Urinary bladder (tissue), 4 donors: ENCODE measurements around the gene UNC5CL. TPM values are rescaled to one million over a fixed set of nuclear protein-coding genes. Genes with fewer than 3 reads are reported as not detected.
A peak's percentile ranks its signal among the peaks of the same experiment; 100 is the strongest.

ENCODE experiments used
- DNase-seq: peaks from one replicate; pipeline ENCODE4 v3.0.0-alpha.2; 2015; ENCODE audit errors: extremely low spot score
- H3K27ac ChIP-seq: one replicate; pipeline ENCODE4 v1.5.1; 2013; ENCODE audit warnings: low read depth, mild to moderate bottlenecking, moderate library complexity
- H3K36me3 ChIP-seq: one replicate; pipeline ENCODE4 v1.6.1; 2013; ENCODE audit warnings: mild to moderate bottlenecking, moderate library complexity; ENCODE audit not compliant: insufficient read depth
- H3K4me1 ChIP-seq: one replicate; pipeline ENCODE4 v1.6.1; 2013; ENCODE audit warnings: mild to moderate bottlenecking, moderate library complexity; ENCODE audit not compliant: insufficient read depth
- H3K4me3 ChIP-seq: one replicate; pipeline ENCODE4 v1.5.1; 2013; ENCODE audit warnings: low read depth, low read length
- WGBS: extraction: QIAGEN DNeasy Blood & Tissue Kit; methylation state at CpG from one replicate; pipeline ENCODE4 v1.1.7; 2013; 5-methylcytosine and 5-hydroxymethylcytosine counted together
- polyA plus RNA-seq: library from polyadenylated mRNA; stranded (reverse); fragments of 200-250 nt; gene quantifications from one replicate; pipeline ENCODE4 v1.2.3, GENCODE V29; 2013
- total RNA-seq: library from RNA; depleted of rRNA; stranded (reverse); fragments of >200 nt; gene quantifications from one replicate; pipeline ENCODE4 v1.2.3, GENCODE V29; 2014
- donor health status: healthy with polysubstance abuse.
- donor health status: healthy.

Gene UNC5CL
- total and polyA plus RNA-seq, 2 donors, result 0.37 to 0.87 TPM

DNA sequence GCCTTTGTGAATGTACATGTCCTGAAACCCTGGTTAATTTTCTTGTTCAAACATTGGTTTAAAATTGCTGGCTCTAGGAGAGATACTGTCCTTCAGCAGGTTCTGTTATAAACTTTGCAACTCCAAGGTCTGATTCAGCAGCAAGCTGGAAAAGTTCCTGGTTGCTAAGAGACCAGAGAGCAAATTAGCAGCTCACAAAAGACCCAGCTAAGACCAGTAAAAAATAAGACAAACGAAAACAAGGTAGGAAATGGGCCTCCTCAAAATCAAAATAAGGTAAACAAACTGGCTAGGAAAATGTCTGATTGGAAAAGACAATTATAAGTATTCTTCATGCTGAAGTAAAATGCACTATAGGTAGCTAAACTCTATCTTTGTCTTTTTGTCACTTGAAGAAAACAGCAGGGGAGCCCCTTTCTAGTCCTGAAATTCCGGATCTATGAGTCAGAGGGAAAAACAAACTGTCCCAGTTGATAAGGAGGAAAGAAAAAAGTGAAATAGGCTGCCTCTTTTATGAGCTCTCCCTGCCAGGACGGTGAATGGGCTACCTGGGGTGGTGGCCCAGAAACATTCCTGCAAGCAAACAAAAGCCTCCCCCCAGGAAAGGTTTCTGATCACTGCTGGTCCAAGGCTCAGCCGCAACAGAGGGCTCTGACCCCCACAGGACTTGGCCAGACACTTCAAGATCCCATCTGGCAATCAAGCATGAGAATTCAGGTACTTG, 41.6 kb downstream of the UNC5CL start:
- 26% methylated on average over 4 of the region's 4 CpGs for WGBS
- DNase-seq, result peak; percentile 21
- H3K27ac ChIP-seq, result no peak overlapping the region
- H3K4me3 ChIP-seq, result no peak overlapping the region
- H3K36me3 ChIP-seq, result no peaks in the 10 kb centered on the region
- H3K4me1 ChIP-seq, result no peaks in the 10 kb centered on the region

DNA sequence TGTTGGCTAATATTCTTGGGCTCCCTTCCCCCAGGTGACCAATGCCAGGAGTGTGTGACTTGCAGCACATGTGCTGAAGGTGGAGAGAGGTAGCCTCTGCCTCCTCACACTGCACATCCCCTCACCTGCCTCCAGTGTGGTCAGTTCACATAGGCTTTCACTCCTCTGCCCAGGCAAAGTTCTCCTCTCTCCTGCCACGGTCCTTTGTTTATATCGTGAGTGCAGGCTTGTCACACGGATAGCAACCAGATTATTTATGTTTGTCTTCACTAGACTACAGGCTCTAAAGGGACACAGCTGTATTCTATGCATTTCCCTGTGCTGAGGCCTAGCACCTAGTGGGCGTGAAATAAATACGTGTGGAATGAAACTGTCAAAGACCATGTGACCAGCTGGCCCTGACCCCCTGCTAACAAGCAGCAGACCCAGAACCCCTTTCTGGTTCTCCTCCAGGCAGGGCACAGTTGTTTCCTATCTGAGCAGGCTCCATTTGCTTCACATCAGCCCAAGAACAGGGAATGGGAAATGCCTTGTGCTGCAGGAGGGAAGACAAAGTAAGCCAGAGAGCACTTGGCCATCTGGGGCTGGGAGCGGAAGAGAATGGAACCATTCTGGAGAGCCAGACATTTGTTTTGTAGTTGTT, 42.3 kb downstream of the UNC5CL start:
- DNase-seq, result peak; percentile 7
- Histone ChIP-seq H3K4me1 (no peaks in the 10 kb centered on the region), H3K4me3 (no peak overlapping the region), H3K36me3 (no peaks in the 10 kb centered on the region), H3K27ac (peak overlapping the region; percentile 35)
- WGBS, result 31% methylated on average over 6 of the region's 6 CpGs

DNA sequence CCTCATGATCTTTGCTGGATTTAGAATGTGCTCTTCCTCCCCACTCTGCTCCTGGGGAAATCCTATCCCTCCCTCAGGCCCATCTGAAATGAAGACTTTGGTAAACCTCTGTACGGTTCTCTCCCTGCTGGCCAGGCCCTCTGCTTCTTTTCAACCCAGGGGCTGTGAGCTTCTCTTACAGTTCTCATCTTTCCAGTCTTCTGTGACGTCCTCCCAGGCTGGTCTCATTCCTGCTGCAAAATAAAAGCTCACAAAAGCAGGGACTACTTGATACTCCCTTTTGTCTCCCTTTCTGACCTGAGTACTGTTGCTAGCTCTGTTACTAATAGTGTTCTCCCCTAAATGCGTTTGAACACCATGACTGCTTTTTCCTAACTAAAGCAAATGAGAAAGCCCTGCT, 46.3 kb downstream of the UNC5CL start:
- Histone ChIP-seq H3K4me1 (no peaks in the 10 kb centered on the region), H3K36me3 (no peaks in the 10 kb centered on the region), H3K4me3 (no peak overlapping the region), H3K27ac (no peak overlapping the region)
- 77% methylated on average over 3 of the region's 3 CpGs for WGBS
- DNase-seq, result no peak

DNA sequence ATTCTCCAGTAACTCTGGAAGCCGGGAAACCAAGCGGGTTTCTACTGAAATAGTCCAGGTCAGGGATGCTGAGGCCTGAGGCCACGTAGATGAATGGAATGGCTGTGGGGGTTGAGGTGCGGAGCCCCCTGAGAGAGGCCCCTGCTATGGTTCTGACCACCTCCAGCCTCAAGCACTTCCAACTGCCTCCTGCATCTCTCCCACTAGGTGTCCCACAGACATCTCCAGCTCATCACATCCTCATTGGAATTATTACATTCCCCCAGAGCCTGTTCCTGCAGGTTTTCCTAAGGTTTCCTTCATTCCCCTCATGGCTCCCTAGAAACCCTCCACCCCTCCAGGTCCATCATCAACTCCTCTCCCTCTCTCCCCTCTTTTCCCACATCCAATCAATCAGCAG, 48.7 kb downstream of the UNC5CL start:
- no peaks in the 10 kb centered on the region for H3K4me1 ChIP-seq
- H3K27ac ChIP-seq, result no peak overlapping the region
- 87% methylated on average over 4 of the region's 4 CpGs for WGBS
- DNase-seq, result no peak
- no peaks in the 10 kb centered on the region for H3K36me3 ChIP-seq
- H3K4me3 ChIP-seq, result no peak overlapping the region

DNA sequence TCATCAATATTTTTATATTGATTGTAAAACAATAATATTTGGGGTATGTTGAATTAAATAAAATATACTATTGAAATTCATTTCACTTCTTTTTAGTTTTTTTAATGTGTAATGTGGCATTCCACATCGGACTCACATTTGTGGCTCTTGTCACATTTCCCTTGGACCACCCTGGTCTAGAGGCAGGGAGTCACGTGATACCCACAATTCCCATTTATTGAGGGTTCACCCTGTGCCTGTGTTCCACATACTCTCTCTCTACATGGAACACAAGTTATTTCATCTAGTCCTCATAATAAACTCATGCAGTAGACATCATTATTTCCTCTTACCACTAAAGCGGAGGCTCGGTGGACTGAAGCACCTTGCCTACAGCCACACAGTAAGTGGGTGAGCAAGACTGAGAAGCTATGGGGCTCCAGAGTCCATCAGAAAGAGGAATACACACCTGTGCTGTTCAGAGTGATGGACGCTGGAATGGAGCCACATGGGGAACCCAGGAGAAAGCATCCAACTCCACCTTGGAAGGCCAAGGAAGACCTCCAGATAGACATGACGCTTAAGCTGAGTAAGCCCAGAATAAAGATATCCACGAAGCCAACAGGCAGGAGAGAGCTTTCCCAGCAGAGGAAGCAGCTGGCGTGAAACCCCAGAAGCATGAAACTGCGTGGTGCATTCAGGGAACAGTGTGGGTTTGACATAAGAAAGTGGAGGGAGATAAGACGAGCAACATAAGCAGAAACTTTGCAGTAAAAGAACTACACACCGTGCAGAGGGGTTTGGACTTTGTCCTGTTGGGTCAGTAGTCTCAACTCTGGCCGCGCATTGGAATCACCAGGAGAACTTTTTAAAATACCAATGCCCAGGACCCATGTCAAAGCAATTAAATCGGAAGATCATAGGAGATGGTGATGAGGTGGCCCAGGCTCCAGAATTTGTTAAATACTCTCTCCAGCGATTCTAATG, 49.5 kb downstream of the UNC5CL start:
- H3K36me3 ChIP-seq, result no peaks in the 10 kb centered on the region
- no peaks in the 10 kb centered on the region for H3K4me1 ChIP-seq
- H3K4me3 ChIP-seq, result no peak overlapping the region
- H3K27ac ChIP-seq, result no peak overlapping the region
- DNase-seq, result no peak
- WGBS, result 89% methylated on average over 15 of the region's 15 CpGs

DNA sequence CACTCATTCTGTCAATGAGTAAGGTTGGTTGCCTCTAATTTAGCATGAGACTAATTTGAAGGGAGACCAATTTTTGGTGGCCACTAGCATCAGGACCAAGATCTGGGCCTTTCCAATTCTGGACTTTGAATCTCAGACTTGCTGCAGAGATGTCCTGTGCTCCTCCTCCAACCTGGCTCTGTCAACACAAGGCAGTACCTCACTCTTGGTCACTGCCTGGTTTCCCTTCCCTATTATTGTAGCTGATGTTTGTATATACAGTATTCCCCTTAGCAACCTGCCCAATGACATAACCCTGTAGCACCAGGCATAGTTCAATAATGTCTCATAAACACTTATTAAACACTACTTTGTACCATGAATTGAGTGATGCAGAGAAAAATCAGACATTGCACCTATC, 50.4 kb downstream of the UNC5CL start:
- Histone ChIP-seq H3K4me3 (no peak overlapping the region), H3K36me3 (no peaks in the 10 kb centered on the region), H3K4me1 (no peaks in the 10 kb centered on the region), H3K27ac (no peak overlapping the region)
- no peak for DNase-seq

DNA sequence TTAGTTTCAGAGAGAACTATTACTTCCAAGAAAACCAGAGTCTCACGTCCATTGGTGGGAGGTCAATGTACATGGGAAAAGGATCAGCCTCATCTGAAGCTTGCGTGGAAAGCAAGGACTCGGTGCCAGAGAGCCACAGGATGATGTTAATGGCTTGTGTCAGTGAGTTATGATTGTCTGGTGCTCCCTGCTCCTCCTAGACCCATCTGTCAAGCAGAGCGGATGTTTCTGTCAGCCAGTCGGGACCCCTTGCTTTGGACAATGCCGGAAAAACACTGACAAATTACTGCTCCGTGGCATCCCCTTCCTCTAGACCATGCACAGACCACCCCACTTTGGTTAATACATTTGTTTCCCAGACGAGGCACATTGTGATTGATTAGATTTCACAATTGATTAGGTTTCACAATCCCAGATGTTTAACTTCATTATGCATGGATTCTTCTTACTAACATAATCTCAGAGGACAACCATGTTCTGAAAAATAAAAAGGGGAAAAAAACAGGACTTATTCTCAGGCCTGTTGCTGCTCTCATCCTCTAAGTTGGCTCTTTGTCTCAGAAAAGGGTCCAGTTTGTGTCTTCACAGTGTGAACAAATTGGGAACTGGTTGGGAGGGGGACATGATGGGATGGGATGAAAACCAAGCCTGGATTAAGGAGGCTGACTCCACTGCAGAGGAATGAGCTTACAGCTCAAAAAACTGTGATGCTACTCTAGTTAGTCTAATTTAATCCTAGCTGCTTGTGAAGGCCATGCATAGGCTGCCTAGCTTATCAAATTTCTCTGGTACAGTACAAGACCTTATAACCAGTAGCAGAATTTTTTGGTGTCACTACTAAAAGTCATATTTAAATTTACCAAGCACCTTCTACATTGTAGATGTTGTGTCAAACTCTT, 51.9 kb downstream of the UNC5CL start:
- H3K4me1 ChIP-seq, result no peaks in the 10 kb centered on the region
- H3K27ac ChIP-seq, result no peak overlapping the region
- DNase-seq, result no peak
- WGBS, result 76% methylated on average over 8 of the region's 8 CpGs
- no peaks in the 10 kb centered on the region for H3K36me3 ChIP-seq
- no peak overlapping the region for H3K4me3 ChIP-seq

DNA sequence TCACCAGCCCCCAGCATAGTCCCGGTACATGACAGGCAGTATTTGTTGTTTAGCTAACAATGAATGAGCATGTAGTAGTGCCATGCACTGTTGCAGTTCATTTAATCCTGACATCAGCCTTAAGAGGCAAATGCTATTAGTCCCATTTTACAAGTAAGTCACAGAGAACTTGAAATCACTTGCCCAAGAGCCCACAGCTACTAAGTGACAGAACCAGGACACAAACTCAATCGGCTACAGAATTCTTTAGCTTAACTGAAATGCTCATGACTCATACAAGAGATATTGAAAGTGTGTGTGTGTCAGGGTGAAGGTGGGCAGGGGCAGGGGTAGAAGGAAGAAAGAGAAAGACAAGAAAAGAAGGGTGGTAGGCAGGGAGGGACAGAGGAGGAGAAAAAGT, 52.7 kb downstream of the UNC5CL start:
- DNase-seq, result no peak
- 75% methylated on average over 2 of the region's 2 CpGs for WGBS
- H3K4me3 ChIP-seq, result no peak overlapping the region
- H3K36me3 ChIP-seq, result no peaks in the 10 kb centered on the region
- H3K4me1 ChIP-seq, result no peaks in the 10 kb centered on the region
- H3K27ac ChIP-seq, result no peak overlapping the region

DNA sequence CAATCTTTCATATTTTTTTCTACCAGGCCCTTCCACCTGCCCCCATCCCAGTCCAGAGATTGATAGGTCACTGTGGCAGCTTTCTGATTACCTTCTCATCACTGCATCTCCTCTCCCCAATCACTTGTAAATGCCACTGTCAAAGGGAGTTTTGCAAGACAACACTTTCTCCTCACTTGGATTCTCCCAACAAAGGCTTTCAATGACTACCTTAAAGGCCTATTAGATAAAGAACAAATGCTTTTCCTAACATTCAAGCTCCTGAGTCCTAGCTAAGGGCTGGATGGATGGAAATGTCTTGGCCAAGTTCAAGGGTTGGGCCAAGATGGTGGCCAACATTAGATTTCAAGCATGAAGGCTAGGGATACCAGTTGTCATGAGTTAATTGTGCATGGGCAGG, 55.3 kb downstream of the UNC5CL start:
- H3K36me3 ChIP-seq, result no peaks in the 10 kb centered on the region
- DNase-seq, result no peak
- no peaks in the 10 kb centered on the region for H3K4me1 ChIP-seq
- no peak overlapping the region for H3K27ac ChIP-seq
- H3K4me3 ChIP-seq, result no peak overlapping the region

DNA sequence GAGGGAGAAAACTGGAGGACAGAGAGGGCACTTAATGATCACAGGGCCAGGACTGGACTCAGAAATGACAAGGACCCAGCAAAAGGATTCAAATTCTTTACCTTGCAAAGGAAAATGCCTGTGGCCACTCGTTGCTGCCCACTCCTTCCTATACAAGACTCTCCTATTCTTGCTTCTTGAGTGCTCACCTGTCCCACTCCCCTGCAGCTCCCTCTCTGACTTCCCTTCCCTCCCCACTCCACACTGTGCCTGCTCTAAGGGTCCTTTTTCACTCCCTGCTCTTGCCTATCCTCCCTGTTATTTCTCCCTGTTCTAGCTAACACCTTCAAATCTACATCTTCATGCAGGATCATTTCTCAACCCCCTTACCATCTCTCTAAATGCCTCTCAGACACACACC, 56.1 kb downstream of the UNC5CL start:
- WGBS, result 45% methylated on average over 1 of the region's 1 CpG
- DNase-seq, result no peak
- Histone ChIP-seq H3K4me3 (no peak overlapping the region), H3K4me1 (no peaks in the 10 kb centered on the region), H3K36me3 (no peaks in the 10 kb centered on the region), H3K27ac (no peak overlapping the region)

DNA sequence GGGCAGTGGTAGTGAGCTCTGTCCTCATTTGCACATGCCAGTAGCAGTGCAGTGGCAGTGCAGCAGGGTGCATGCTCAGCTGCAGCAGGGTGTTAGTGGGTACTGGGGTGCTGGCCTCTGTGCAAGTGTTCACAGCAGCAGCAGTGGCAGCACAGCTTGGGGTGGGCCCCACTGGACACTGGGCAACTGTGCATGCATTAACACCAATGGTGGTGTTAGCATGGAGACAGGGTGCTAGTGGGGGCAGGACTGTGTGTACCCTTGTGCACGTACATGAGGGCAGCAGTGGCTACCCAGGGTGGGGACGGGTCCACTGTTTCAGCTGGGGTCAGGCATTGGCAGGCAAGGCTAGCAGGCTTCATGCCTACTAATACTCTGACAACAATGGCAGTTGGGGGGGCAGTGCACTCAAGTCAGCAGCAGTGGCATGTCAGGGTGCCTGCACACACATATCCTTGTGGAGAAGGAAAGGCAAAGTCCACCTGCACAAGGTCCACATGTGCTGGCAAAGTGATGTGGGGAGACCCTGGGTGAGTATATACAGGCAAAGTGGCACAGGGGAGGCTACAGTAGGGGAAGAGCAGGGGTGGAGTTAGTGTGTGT, 60.2 kb downstream of the UNC5CL start:
- no peak for DNase-seq
- Histone ChIP-seq H3K4me1 (no peaks in the 10 kb centered on the region), H3K27ac (no peak overlapping the region), H3K4me3 (no peak overlapping the region), H3K36me3 (no peaks in the 10 kb centered on the region)
- 92% methylated on average over 2 of the region's 2 CpGs for WGBS

DNA sequence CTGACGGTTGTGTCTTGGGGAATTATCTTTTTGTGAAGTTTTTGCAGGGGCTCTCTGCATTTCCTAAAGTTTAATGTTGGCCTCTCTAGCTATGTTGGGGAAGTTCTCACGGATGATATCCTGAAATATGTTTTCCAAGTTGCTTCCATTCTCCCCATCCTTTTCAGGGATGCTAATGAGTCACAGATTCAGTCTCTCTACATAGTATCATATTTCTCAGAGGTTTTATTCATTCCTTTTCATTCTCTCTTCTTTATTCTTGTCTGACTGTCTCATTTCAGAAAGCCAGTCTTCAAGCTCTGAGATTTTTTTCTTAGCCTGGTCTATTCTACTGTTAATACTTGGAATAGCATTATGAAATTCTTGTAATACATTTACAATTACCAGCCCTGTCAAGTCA, 61.3 kb downstream of the UNC5CL start:
- no peaks in the 10 kb centered on the region for H3K36me3 ChIP-seq
- H3K4me3 ChIP-seq, result no peak overlapping the region
- no peak for DNase-seq
- WGBS, result 79% methylated on average over 2 of the region's 2 CpGs
- H3K27ac ChIP-seq, result no peak overlapping the region
- no peaks in the 10 kb centered on the region for H3K4me1 ChIP-seq

DNA sequence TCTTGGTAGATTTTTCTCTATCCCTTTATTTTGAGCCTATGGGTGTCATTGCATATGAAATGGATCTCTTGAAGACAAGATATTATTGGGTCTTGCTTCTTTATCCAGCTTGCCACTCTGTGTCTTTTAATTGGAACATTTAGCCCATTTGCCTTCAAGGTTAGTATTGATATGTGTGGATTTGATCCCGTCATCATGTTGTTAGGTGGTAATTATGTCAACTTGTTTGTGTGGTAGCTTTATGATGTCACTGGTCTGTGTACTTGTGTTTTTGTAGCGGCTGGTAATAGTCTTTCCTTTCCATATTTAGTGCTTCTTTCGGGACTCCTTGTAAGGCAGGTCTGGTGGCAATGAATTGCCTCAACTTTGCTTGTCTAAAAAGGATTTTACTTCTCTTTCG, 61.9 kb downstream of the UNC5CL start:
- Histone ChIP-seq H3K4me3 (no peak overlapping the region), H3K4me1 (no peaks in the 10 kb centered on the region), H3K27ac (no peak overlapping the region), H3K36me3 (no peaks in the 10 kb centered on the region)
- 91% methylated on average over 4 of the region's 4 CpGs for WGBS
- no peak for DNase-seq
